ENCODE data around the gene FLNB.

GRCh38 chr3:58190291-58190690, 182.1 kb downstream of the FLNB start:
- no peak for TF ChIP-seq CTCF (tag by site-specific recombination; IDR thresholded peaks at IDR 0.05)
- TF ChIP-seq ZNF654 (tag by site-specific recombination; IDR thresholded peaks at IDR 0.05; ENCODE audit: low read depth) = no peak
- TF ChIP-seq ZNF610 (tag by site-specific recombination; IDR thresholded peaks at IDR 0.05; ENCODE audit: borderline replicate concordance) = no peak
- TF ChIP-seq ZNF561 (tag by site-specific recombination; IDR thresholded peaks at IDR 0.05; ENCODE audit: borderline replicate concordance) = no peak
- no peak for TF ChIP-seq ZNF596 (tag by site-specific recombination; IDR thresholded peaks at IDR 0.05)
- no peak for TF ChIP-seq ZNF423 (tag by site-specific recombination; IDR thresholded peaks at IDR 0.05)
- no peak for TF ChIP-seq REST (tag by site-specific recombination; IDR thresholded peaks at IDR 0.05)
- no peak for TF ChIP-seq ZSCAN18 (tag by site-specific recombination; IDR thresholded peaks at IDR 0.05)
- TF ChIP-seq ZNF660 (tag by site-specific recombination; IDR thresholded peaks at IDR 0.05) = no peak
- TF ChIP-seq ZBTB26 (tag by site-specific recombination; optimal IDR thresholded peaks at IDR 0.05) = no peak
- no peak for TF ChIP-seq ZNF558 (tag by site-specific recombination; IDR thresholded peaks at IDR 0.05)
- no peak for TF ChIP-seq HOXC10 (CRISPR knock-in tag; IDR thresholded peaks at IDR 0.05)
- no peak for TF ChIP-seq PRDM4 (tag by site-specific recombination; IDR thresholded peaks at IDR 0.05)

Data from HEK293 (cell line).